Glutamatergic neuron (in vitro differentiated cells): Measurements from ENCODE around the gene ACTR3C. TPM values are rescaled to one million over a fixed set of nuclear protein-coding genes. Genes with fewer than 3 reads are reported as not detected.

Experiments used
- DNase-seq: peaks from one replicate; pipeline ENCODE4 v3.0.0; 2022
- H3K27ac Mint-ChIP-seq: one replicate; pipeline ENCODE4 v1.8.0; 2020; ENCODE audit warnings: mild to moderate bottlenecking, mixed read lengths, inconsistent platforms; ENCODE audit not compliant: unreplicated experiment
- H3K27me3 Mint-ChIP-seq: one replicate; pipeline ENCODE4 v1.8.0; 2020; ENCODE audit warnings: mild to moderate bottlenecking, moderate library complexity, mixed read lengths, inconsistent platforms; ENCODE audit not compliant: unreplicated experiment
- H3K36me3 Mint-ChIP-seq: one replicate; pipeline ENCODE4 v1.8.0; 2020; ENCODE audit warnings: mild to moderate bottlenecking, mixed read lengths, inconsistent platforms; ENCODE audit not compliant: unreplicated experiment
- H3K4me1 Mint-ChIP-seq: one replicate; pipeline ENCODE4 v1.8.0; 2020; ENCODE audit warnings: mild to moderate bottlenecking, low read depth, mixed read lengths, inconsistent platforms; ENCODE audit not compliant: unreplicated experiment
- H3K4me3 Mint-ChIP-seq: one replicate; pipeline ENCODE4 v1.8.0; 2020; ENCODE audit warnings: mild to moderate bottlenecking, mixed read lengths, inconsistent platforms; ENCODE audit not compliant: unreplicated experiment
- H3K9me3 Mint-ChIP-seq: one replicate; pipeline ENCODE4 v1.8.0; 2020; ENCODE audit warnings: mild to moderate bottlenecking, moderate library complexity, mixed read lengths, inconsistent platforms; ENCODE audit not compliant: unreplicated experiment
- CTCF ChIP-seq: fragments of 200-600 bp; sonication (generic); IDR thresholded peaks from one replicate; pipeline ENCODE4 v1.5.0; 2021; ENCODE audit not compliant: partially characterized antibody, unreplicated experiment
- total RNA-seq: library from RNA; stranded (reverse); fragmentation: NEBNext Ultra II Directional; extraction: Animal tissue kit (Norgen Biotek cat#: 25700); gene quantifications from one replicate; pipeline ENCODE4 v1.2.1, GENCODE V29; 2021; ENCODE audit not compliant: unreplicated experiment

Gene ACTR3C
- total RNA-seq, 1 donor from 2014 or later = not detected

- no peak overlapping the region for H3K4me3 Mint-ChIP-seq
- no peak for DNase-seq
- H3K9me3 Mint-ChIP-seq = peaks cover 2% of the 10 kb centered on the region
- no peaks in the 10 kb centered on the region for H3K36me3 Mint-ChIP-seq
- peaks cover 6% of the 10 kb centered on the region for H3K27me3 Mint-ChIP-seq
- H3K4me1 Mint-ChIP-seq = no peaks in the 10 kb centered on the region
- H3K27ac Mint-ChIP-seq = no peak overlapping the region
- no peak for TF ChIP-seq CTCF
These were observed 7.0 kb upstream of the ACTR3C start for GRCh38 chr7:150330211-150330885.

GRCh38 chr7:150329331-150330120, 6.2 kb upstream of the ACTR3C start:
- Mint-ChIP-seq H3K27me3 (peaks cover 5% of the 10 kb centered on the region), H3K36me3 (no peaks in the 10 kb centered on the region), H3K4me3 (no peak overlapping the region), H3K4me1 (peaks cover 3% of the 10 kb centered on the region), H3K27ac (no peak overlapping the region), H3K9me3 (no peaks in the 10 kb centered on the region)
- TF ChIP-seq CTCF = no peak
- no peak for DNase-seq

DNA sequence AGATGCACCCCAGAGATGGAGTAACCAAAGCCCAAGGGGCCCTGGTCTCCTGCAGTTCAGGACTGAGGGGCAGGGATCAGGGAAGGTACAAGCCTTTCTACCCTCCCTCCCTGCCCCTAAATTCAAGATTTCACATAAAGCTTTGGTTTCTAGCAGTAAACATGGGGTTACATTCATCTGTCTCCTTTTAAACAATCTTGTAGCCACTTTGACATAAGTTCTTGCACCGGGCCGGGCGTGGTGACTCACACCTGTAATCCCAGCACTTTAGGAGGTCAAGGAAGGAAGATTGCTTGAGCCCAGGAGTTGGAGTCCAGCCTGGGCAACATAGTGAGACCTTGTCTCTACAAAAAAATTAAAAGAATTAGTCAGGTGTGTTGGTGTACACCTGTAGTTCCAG, 4.0 kb upstream of the ACTR3C start:
- Mint-ChIP-seq H3K27me3 (peaks cover 7% of the 10 kb centered on the region), H3K4me3 (no peak overlapping the region), H3K4me1 (peaks cover 3% of the 10 kb centered on the region), H3K27ac (no peak overlapping the region), H3K36me3 (no peaks in the 10 kb centered on the region), H3K9me3 (no peaks in the 10 kb centered on the region)
- no peak for DNase-seq
- no peak for TF ChIP-seq CTCF

GRCh38 chr7:150326657-150327268, 3.4 kb upstream of the ACTR3C start:
- H3K9me3 Mint-ChIP-seq = no peaks in the 10 kb centered on the region
- no peak overlapping the region for H3K4me3 Mint-ChIP-seq

More at GRCh38 chr7:150326657-150327268, 3.4 kb upstream of the ACTR3C start:
- no peaks in the 10 kb centered on the region for H3K36me3 Mint-ChIP-seq
- H3K27me3 Mint-ChIP-seq = peaks cover 7% of the 10 kb centered on the region
- DNase-seq = no peak
- TF ChIP-seq CTCF = no peak
- peaks cover 3% of the 10 kb centered on the region for H3K4me1 Mint-ChIP-seq
- no peak overlapping the region for H3K27ac Mint-ChIP-seq
